GM12878 (cell line): Measurements from ENCODE around the gene SP3. TPM values are rescaled to one million over a fixed set of nuclear protein-coding genes. Genes with fewer than 3 reads are reported as not detected.

Experiments
- ATAC-seq: fragments of 200-7000 bp; cut with Tn5 transposase; 3 replicates; pipeline ENCODE4 v1.9.1; 2020; ENCODE audit warnings: mild to moderate bottlenecking, moderate library complexity
- BruUV-seq: library from RNA; stranded (reverse); fragments of 400-500 nt; replicated peaks from 2 replicates; lab custom pipeline; 2021; lab: Mats Ljungman, UMichigan
- CTCF ChIA-PET: fragments of 300-600 bp; sonication (Branson Sonifier 250); formaldehyde crosslinking; extraction: SDS; loops from one replicate; lab custom pipeline; 2021; ENCODE audit warnings: inconsistent platforms; lab: Yijun Ruan, JAX
- POLR2A ChIA-PET: fragments of 350-600 bp; formaldehyde crosslinking; extraction: SDS; loops from one replicate; lab custom pipeline; 2021; ENCODE audit warnings: inconsistent platforms; lab: Charles Lee
- RAD21 ChIA-PET: fragments of 300-600 bp; sonication (Branson Sonifier 250); formaldehyde crosslinking; loops from one replicate; lab custom pipeline; 2023; ENCODE audit warnings: antibody characterized with exemption; ENCODE audit not compliant: unreplicated experiment; lab: Charles Lee
- SMC1A ChIA-PET: fragments of 300-600 bp; sonication (Branson Sonifier 250); formaldehyde crosslinking; loops from one replicate; lab custom pipeline; 2023; ENCODE audit not compliant: unreplicated experiment, uncharacterized antibody; lab: Charles Lee
- DNase-seq: peaks from one replicate; pipeline ENCODE4 v3.0.0-alpha.2; 2011; ENCODE audit warnings: low read depth, low spot score
- FAIRE-seq: peaks from 3 replicates; lab custom pipeline; 2011; peaks lifted over from hg19 to GRCh38; lab: Jason Lieb, UNC
- H2AFZ ChIP-seq: 2 replicates; pipeline ENCODE4 v1.6.0; 2011; ENCODE audit warnings: low read depth, low read length, control low read depth; ENCODE audit not compliant: control insufficient read depth
- H3K27ac ChIP-seq: 2 replicates; pipeline ENCODE4 v1.5.1; 2011; ENCODE audit warnings: control low read depth; ENCODE audit not compliant: control insufficient read depth, insufficient read depth
- H3K27me3 ChIP-seq, 2 experiments: replicated peaks in 1 of 2; 2 replicates each; pipeline versions ENCODE4 v1.6.0 to v1.6.1; 2011; ENCODE audit warnings: low read length in 1 of 2; ENCODE audit not compliant: control insufficient read depth in 2 of 2, insufficient read depth in 2 of 2
- H3K36me3 ChIP-seq, 2 experiments: 2 replicates each; pipeline ENCODE4 v1.5.1; 2011; ENCODE audit warnings: low read length in 1 of 2; ENCODE audit not compliant: control insufficient read depth in 2 of 2, insufficient read depth in 2 of 2
- H3K4me1 ChIP-seq: 2 replicates; pipeline ENCODE4 v1.6.1; 2011; ENCODE audit warnings: mild to moderate bottlenecking, low read length, moderate library complexity, mixed read lengths; ENCODE audit not compliant: control insufficient read depth, insufficient read depth
- H3K4me2 ChIP-seq: 2 replicates; pipeline ENCODE4 v1.6.0; 2011; ENCODE audit warnings: control low read depth; ENCODE audit not compliant: control insufficient read depth, insufficient read depth
- H3K4me3 ChIP-seq: fragments of 200-600 bp; sonication (generic); 2 replicates; pipeline ENCODE4 v1.5.1; 2016
- H3K79me2 ChIP-seq: 2 replicates; pipeline ENCODE4 v1.6.0; 2011; ENCODE audit warnings: low read length; ENCODE audit not compliant: control insufficient read depth, insufficient read depth
- H3K9ac ChIP-seq: 2 replicates; pipeline ENCODE4 v1.8.0; 2011; ENCODE audit warnings: low read length, control low read depth, mixed read lengths; ENCODE audit not compliant: control insufficient read depth, insufficient read depth
- H3K9me3 ChIP-seq: replicated peaks from 3 replicates; pipeline ENCODE4 v1.5.1; 2011; ENCODE audit warnings: mild to moderate bottlenecking, low read length; ENCODE audit not compliant: control insufficient read depth, insufficient read depth
- H4K20me1 ChIP-seq: 2 replicates; pipeline ENCODE4 v1.6.0; 2011; ENCODE audit not compliant: control insufficient read depth, insufficient read depth
- BHLHE40 ChIP-seq, 2 experiments: fragments of 450-650 bp in 1 of 2; IDR thresholded peaks; 2 replicates each; pipeline ENCODE4 v1.6.1; 2011 to 2017; ENCODE audit warnings: low read depth in 2 of 2, borderline replicate concordance in 1 of 2, improper control_type of control experiment in 1 of 2, low read length in 1 of 2, mild to moderate bottlenecking in 1 of 2
- CBFB ChIP-seq: IDR thresholded peaks from 2 replicates; pipeline ENCODE4 v1.6.1; 2016; ENCODE audit warnings: antibody characterized with exemption, low read depth
- CHD1 ChIP-seq: IDR thresholded peaks from 2 replicates; pipeline ENCODE4 v1.6.1; 2012; ENCODE audit warnings: low read depth, low read length, improper control_type of control experiment
- CHD2 ChIP-seq: IDR thresholded peaks from 2 replicates; pipeline ENCODE4 v1.6.1; 2011; ENCODE audit warnings: low read depth, low read length, improper control_type of control experiment, borderline replicate concordance
- HSF1 ChIP-seq: fragments of 150-350 bp; IDR thresholded peaks from 2 replicates; pipeline ENCODE4 v1.6.1; 2014; ENCODE audit warnings: mild to moderate bottlenecking, low read depth, low read length
- IKZF2 ChIP-seq, 2 experiments: fragments of 450-650 bp; IDR thresholded peaks; 2 replicates each; pipeline ENCODE4 v1.6.1; 2017; ENCODE audit warnings: mild to moderate bottlenecking in 2 of 2, moderate library complexity in 2 of 2
- MTA2 ChIP-seq: fragments of 450-650 bp; IDR thresholded peaks from 2 replicates; pipeline ENCODE4 v1.6.1; 2016; ENCODE audit warnings: low read depth, mild to moderate bottlenecking, moderate library complexity
- MTA3 ChIP-seq: IDR thresholded peaks from 2 replicates; pipeline ENCODE4 v1.6.1; 2012; ENCODE audit warnings: low read length, inconsistent platforms, borderline replicate concordance
- MXI1 ChIP-seq: fragments of 150-350 bp; IDR thresholded peaks from 2 replicates; pipeline ENCODE4 v1.6.1; 2011; ENCODE audit warnings: low read depth, mild to moderate bottlenecking, inconsistent platforms, low read length, improper control_type of control experiment
- MYB ChIP-seq: fragments of 150-350 bp; IDR thresholded peaks from 2 replicates; pipeline ENCODE4 v1.6.1; 2014; ENCODE audit warnings: mild to moderate bottlenecking, low read depth, low read length, borderline replicate concordance
- PAX8 ChIP-seq: fragments of 450-650 bp; IDR thresholded peaks from 2 replicates; pipeline ENCODE4 v1.6.1; 2017; ENCODE audit warnings: mild to moderate bottlenecking, moderate library complexity
- POLR2AphosphoS5 ChIP-seq: IDR thresholded peaks from 2 replicates; pipeline ENCODE4 v1.6.1; 2011; ENCODE audit warnings: mild to moderate bottlenecking, low read length, inconsistent platforms
- POU2F2 ChIP-seq: IDR thresholded peaks from 3 replicates; pipeline ENCODE4 v1.6.1; 2011; ENCODE audit warnings: low read depth, mild to moderate bottlenecking, low read length, borderline replicate concordance
- RB1 ChIP-seq: fragments of 450-650 bp; formaldehyde crosslinking; IDR thresholded peaks from 2 replicates; pipeline ENCODE4 v1.6.1; 2017; ENCODE audit warnings: mild to moderate bottlenecking, borderline replicate concordance
- RFX5 ChIP-seq: IDR thresholded peaks from 2 replicates; pipeline ENCODE4 v1.6.1; 2011; ENCODE audit warnings: low read depth, low read length, improper control_type of control experiment
- SMC3 ChIP-seq: IDR thresholded peaks from 2 replicates; pipeline ENCODE4 v1.6.1; 2011; ENCODE audit warnings: low read length, improper control_type of control experiment, borderline replicate concordance
- YBX1 ChIP-seq: fragments of 450-650 bp; IDR thresholded peaks from 2 replicates; pipeline ENCODE4 v1.6.1; 2016; ENCODE audit warnings: antibody characterized with exemption
- ZNF207 ChIP-seq: fragments of 450-650 bp; IDR thresholded peaks from 2 replicates; pipeline ENCODE4 v1.6.1; 2014; ENCODE audit warnings: antibody characterized with exemption, mild to moderate bottlenecking, borderline replicate concordance
- ZNF622 ChIP-seq: fragments of 450-650 bp; IDR thresholded peaks from 2 replicates; pipeline ENCODE4 v1.6.1; 2017; ENCODE audit warnings: mild to moderate bottlenecking, inconsistent platforms
- ZZZ3 ChIP-seq: IDR thresholded peaks from 2 replicates; pipeline ENCODE4 v1.6.1; 2011; ENCODE audit warnings: low read depth; ENCODE audit not compliant: control insufficient read depth, insufficient read length
- WGBS: methylation state at CpG from one replicate; pipeline ENCODE4 v1.1.6; 2016; ENCODE audit warnings: low lambda C conversion rate; ENCODE audit not compliant: insufficient replicate concordance, insufficient coverage; ENCODE audit errors: missing lambda C conversion rate; 5-methylcytosine and 5-hydroxymethylcytosine counted together
- in situ Hi-C: fragments of 300-500 bp; cut with MboI; formaldehyde crosslinking; loops from 9 replicates; pipeline ENCODE4 v1.14.3; 2018; ENCODE audit warnings: mixed read lengths
- intact Hi-C: fragments of 100-400 bp; cut with micrococcal nuclease; formaldehyde crosslinking; loops from one replicate; pipeline ENCODE4 v1.14.2; 2022; ENCODE audit not compliant: unreplicated experiment
- polyA plus RNA-seq, 11 experiments: library from polyadenylated mRNA; depleted of rRNA in 4 of 11; unstranded in 6 of 11; stranded (reverse) in 5 of 11; fragments of >200 nt; fragmentation: Nextera tagmentation in 4 of 11; fragmentation: Illumina TruSeq in 1 of 11; extraction: Ambion mirVana in 4 of 11; extraction: Trizol in 1 of 11; gene quantifications; 1 replicate in 1 of 11; 2 replicates in 10 of 11; pipeline versions ENCODE4 v1.2.1 to v1.2.3, GENCODE V29; 2011 to 2016; ENCODE audit warnings: inconsistent platforms in 2 of 11, missing spikeins in 2 of 11, low read depth in 1 of 11
- total RNA-seq, 4 experiments: library from RNA; depleted of rRNA in 3 of 4; stranded (reverse); fragments of >200 nt in 3 of 4; fragmentation: Illumina TruSeq in 1 of 4; extraction: Trizol in 1 of 4; gene quantifications; 2 replicates each; pipeline versions ENCODE4 v1.2.1 to v1.2.3, GENCODE V29; 2013 to 2021

SP3 gene
- total and polyA plus RNA-seq, 10 of the 15 experiments (the other 5 are each of a cell fraction or from before 2014, with no cell fraction given): 9.9 to 87.6 (median 52.4) TPM

- in situ Hi-C loops: no loop called here
- FAIRE-seq: no peak
- H3K4me1 ChIP-seq: no peaks in the 10 kb centered on the region; the same call in none of the 2 replicates
- ChIA-PET RAD21 (no interaction called here), POLR2A (interaction anchor here (1.0 kb wide), 1 partner anchor 278 kb away, joined by 3 read pairs; no protein-coding TSS in a partner anchor), CTCF (interaction anchor here (1.2 to 1.5 kb wide), 2 partner anchors 10 to 86 kb away, joined by 3 to 4 read pairs; no protein-coding TSS in a partner anchor), SMC1A (no interaction called here)
- H3K79me2 ChIP-seq: peaks cover 21% of the 10 kb centered on the region
- intact Hi-C loops: loop anchor here (10.0 kb wide), 2 partner anchors 275 to 625 kb away; partner anchors contain the start of genes OLA1 and WIPF1
- H3K9me3 ChIP-seq: no peaks in the 10 kb centered on the region
- no TSS peak for BruUV-seq
- WGBS: 55% methylated on average over 1 of the region's 1 CpG
- no peak overlapping the region for H3K27ac ChIP-seq
- H4K20me1 ChIP-seq: no peaks in the 10 kb centered on the region
- H3K27me3 ChIP-seq: no peaks in the 10 kb centered on the region
- H3K4me2 ChIP-seq: no peak overlapping the region
- H3K4me3 ChIP-seq: no peak overlapping the region
- H2AFZ ChIP-seq: no peak overlapping the region
- TF ChIP-seq CHD2 (no peak), POU2F2 (no peak), ZZZ3 (no peak), MTA2 (no peak), SMC3 (no peak)
- TF ChIP-seq, all 136 proteins: peak for 0
- no peaks in the 10 kb centered on the region for H3K36me3 ChIP-seq
- ATAC-seq: no peak
- H3K9ac ChIP-seq: no peak overlapping the region
- DNase-seq: no peak
These were observed 4.7 kb upstream of the SP3 start for GRCh38 chr2:173969886-173970285.

GRCh38 chr2:173968551-173968950 is 3.4 kb upstream of the SP3 start:
- ChIA-PET CTCF (no interaction called here), SMC1A (no interaction called here), POLR2A (interaction anchor here (0.5 kb wide), 1 partner anchor 73 kb away, joined by 3 read pairs; no protein-coding TSS in a partner anchor), RAD21 (no interaction called here)
- Histone ChIP-seq H3K27ac (no peak overlapping the region), H3K9ac (no peak overlapping the region), H2AFZ (no peak overlapping the region), H4K20me1 (no peaks in the 10 kb centered on the region), H3K27me3 (no peaks in the 10 kb centered on the region), H3K79me2 (peaks cover 27% of the 10 kb centered on the region), H3K9me3 (no peaks in the 10 kb centered on the region), H3K4me3 (no peak overlapping the region), H3K36me3 (no peaks in the 10 kb centered on the region), H3K4me1 (no peaks in the 10 kb centered on the region; the same call in none of the 2 replicates), H3K4me2 (no peak overlapping the region)
- BruUV-seq: no TSS peak
- in situ Hi-C loops: no loop called here
- intact Hi-C loops: loop anchor here (10.0 kb wide), 2 partner anchors 276 to 626 kb away; partner anchors contain the start of genes OLA1 and WIPF1
- WGBS: 71% methylated on average over 6 of the region's 6 CpGs
- ATAC-seq (no peak), DNase-seq (no peak), FAIRE-seq (no peak)
- TF ChIP-seq CHD1 (no peak), CBFB (no peak), POLR2AphosphoS5 (no peak), ZNF622 (no peak), PAX8 (no peak), MTA3 (no peak), MYB (no peak), IKZF2 (IDR thresholded peaks at IDR 0.05) (no peak), RB1 (no peak), RFX5 (no peak), YBX1 (no peak), ZNF207 (no peak), HSF1 (no peak), BHLHE40 (IDR thresholded peaks at IDR 0.05; ENCODE audit: borderline replicate concordance in 1 of 2, low read depth in 2 of 2, low read length in 1 of 2) (no peak), MXI1 (no peak)
